Keratinocyte (primary cell): ENCODE data around the gene HIVEP2.

ENCODE experiments used
- EZH2 ChIP-seq: IDR thresholded peaks from one replicate; pipeline ENCODE4 v1.6.1; 2012; ENCODE audit warnings: inconsistent platforms, mild to moderate bottlenecking, low read length, moderate library complexity
- TF ChIP-seq, protein P1 (sequence below), 3 experiments: IDR thresholded peaks in 1 of 3; conservative IDR thresholded peaks in 1 of 3; optimal IDR thresholded peaks in 1 of 3; 2 replicates in 2 of 3; 3 replicates in 1 of 3; pipeline versions ENCODE3 to v1.5.1; 2011; ENCODE audit warnings: low read length in 3 of 3, mild to moderate bottlenecking in 3 of 3, moderate library complexity in 2 of 3, control low read depth in 1 of 3, inconsistent platforms in 1 of 3; ENCODE audit not compliant: insufficient read depth in 2 of 3; ENCODE audit errors: extremely low read depth in 1 of 3

DNA sequence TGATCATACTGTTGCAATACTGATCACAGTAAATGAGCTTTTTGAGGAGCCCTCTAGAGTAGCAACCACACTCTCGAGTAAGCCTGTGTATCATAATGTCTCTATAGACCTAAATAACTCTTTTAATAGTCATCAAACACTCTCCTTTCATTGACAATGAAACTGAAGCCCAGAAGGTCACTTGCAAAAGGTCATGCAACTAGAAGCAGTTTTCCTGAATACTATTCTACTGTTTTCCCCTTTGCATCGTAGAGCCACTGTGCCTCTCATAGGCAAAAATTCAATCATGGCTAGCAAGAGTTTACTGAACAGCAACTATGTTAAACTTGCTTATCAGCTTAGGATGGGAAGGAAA lies 105.3 kb downstream of the HIVEP2 start:
- TF ChIP-seq, protein P1, sequence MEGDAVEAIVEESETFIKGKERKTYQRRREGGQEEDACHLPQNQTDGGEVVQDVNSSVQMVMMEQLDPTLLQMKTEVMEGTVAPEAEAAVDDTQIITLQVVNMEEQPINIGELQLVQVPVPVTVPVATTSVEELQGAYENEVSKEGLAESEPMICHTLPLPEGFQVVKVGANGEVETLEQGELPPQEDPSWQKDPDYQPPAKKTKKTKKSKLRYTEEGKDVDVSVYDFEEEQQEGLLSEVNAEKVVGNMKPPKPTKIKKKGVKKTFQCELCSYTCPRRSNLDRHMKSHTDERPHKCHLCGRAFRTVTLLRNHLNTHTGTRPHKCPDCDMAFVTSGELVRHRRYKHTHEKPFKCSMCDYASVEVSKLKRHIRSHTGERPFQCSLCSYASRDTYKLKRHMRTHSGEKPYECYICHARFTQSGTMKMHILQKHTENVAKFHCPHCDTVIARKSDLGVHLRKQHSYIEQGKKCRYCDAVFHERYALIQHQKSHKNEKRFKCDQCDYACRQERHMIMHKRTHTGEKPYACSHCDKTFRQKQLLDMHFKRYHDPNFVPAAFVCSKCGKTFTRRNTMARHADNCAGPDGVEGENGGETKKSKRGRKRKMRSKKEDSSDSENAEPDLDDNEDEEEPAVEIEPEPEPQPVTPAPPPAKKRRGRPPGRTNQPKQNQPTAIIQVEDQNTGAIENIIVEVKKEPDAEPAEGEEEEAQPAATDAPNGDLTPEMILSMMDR (optimal IDR thresholded peaks at IDR 0.05 in 1 of 3, IDR thresholded peaks at IDR 0.05 in 1 of 3, conservative IDR thresholded peaks at IDR 0.05 in 1 of 3; ENCODE audit: extremely low read depth in 1 of 3, insufficient read depth in 2 of 3, low read length in 3 of 3): no peak
- TF ChIP-seq EZH2: no peak
